ENCODE measurements around the gene CCL23. TPM values are rescaled to one million over a fixed set of nuclear protein-coding genes. Genes with fewer than 3 reads are reported as not detected.

Gene CCL23
- polyA plus RNA-seq, 3 donors: 0.31 to 0.89 TPM; not detected in 1

DNA sequence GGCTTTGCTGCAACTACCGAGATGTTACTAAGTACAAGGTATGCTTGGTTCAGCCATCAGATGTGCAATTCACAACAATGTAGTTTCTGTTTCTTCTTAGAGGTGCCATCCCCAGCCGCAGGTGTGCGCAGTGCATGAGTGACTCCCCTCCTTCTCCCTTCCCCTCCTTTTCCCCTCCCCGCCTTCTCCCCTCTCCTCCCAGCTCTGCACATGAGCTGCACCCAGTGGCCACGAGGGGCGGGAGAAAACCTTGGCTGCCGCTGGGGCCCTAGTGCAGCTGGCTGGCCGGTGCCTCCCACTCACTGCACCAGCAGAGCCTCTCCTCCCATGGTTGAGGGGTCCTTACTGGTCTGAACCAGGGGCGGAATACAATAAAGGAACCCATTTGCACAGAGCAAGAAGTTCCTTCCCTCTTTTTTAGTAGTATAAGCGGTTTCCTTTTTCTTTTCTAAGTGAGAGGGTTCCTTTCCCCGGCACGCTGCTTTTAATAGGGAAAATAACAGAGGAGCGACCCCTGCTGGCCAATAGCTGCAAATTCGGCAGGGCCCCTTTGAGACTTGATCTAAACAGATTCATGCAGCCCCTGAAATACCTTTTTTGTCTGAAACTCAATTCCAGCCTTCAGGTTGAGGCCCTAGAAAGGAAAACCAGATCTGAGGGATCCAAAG lies 8.6 kb downstream of the CCL23 start:
- H3K27ac ChIP-seq (ENCODE audit: low read depth in 1 of 2, low read length in 2 of 2): no peak overlapping the region
- no peak overlapping the region for H2AFZ ChIP-seq (ENCODE audit: insufficient read depth, low read depth, low read length, poor library complexity, severe bottlenecking)
- intact Hi-C loops (cut with micrococcal nuclease): no loop called here
- peaks cover 14 to 45% (median 24%) of the 10 kb centered on the region in 7 donors for H3K9me3 Mint-ChIP-seq
- H3K79me2 ChIP-seq (ENCODE audit: insufficient read depth, low read length): no peaks in the 10 kb centered on the region
- no peaks in the 10 kb centered on the region for H3K4me1 ChIP-seq (ENCODE audit: control insufficient read depth in 1 of 2, insufficient read depth in 2 of 2, low read length in 2 of 2)
- H3K36me3 ChIP-seq (replicated peaks in 1 of 2; ENCODE audit: control insufficient read depth in 1 of 2, insufficient read depth in 2 of 2, low read length in 2 of 2): no peaks in the 10 kb centered on the region
- TF ChIP-seq, protein P1, sequence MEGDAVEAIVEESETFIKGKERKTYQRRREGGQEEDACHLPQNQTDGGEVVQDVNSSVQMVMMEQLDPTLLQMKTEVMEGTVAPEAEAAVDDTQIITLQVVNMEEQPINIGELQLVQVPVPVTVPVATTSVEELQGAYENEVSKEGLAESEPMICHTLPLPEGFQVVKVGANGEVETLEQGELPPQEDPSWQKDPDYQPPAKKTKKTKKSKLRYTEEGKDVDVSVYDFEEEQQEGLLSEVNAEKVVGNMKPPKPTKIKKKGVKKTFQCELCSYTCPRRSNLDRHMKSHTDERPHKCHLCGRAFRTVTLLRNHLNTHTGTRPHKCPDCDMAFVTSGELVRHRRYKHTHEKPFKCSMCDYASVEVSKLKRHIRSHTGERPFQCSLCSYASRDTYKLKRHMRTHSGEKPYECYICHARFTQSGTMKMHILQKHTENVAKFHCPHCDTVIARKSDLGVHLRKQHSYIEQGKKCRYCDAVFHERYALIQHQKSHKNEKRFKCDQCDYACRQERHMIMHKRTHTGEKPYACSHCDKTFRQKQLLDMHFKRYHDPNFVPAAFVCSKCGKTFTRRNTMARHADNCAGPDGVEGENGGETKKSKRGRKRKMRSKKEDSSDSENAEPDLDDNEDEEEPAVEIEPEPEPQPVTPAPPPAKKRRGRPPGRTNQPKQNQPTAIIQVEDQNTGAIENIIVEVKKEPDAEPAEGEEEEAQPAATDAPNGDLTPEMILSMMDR (IDR thresholded peaks at IDR 0.05): peak; percentile 13
- no peak overlapping the region for H3K4me2 ChIP-seq (replicated peaks; ENCODE audit: extremely low read depth, low read length, poor library complexity, severe bottlenecking)
- H3K27me3 Mint-ChIP-seq (ENCODE audit: low read depth in 3 of 3): no peaks in the 10 kb centered on the region
- no peak for DNase-seq
- H3K36me3 Mint-ChIP-seq: peaks cover 8 to 18% of the 10 kb centered on the region in 2 donors
- no peak overlapping the region for H3K4me3 ChIP-seq (replicated peaks in 1 of 3; ENCODE audit: low read depth in 2 of 3, low read length in 3 of 3)
- WGBS (ENCODE audit: insufficient coverage): 92% methylated on average over 8 of the region's 14 CpGs
- no peaks in the 10 kb centered on the region for H4K20me1 ChIP-seq (ENCODE audit: insufficient read depth, low read length)
- no peak overlapping the region for H3K9ac ChIP-seq (ENCODE audit: insufficient read depth, low read length, poor library complexity, severe bottlenecking)
- H3K4me1 Mint-ChIP-seq: peaks cover 9% of the 10 kb centered on the region
- peaks cover 0 to 36% of the 10 kb centered on the region in 2 donors for H3K9me3 ChIP-seq (replicated peaks in 1 of 2; ENCODE audit: control insufficient read depth in 1 of 2, insufficient read depth in 1 of 2, low read length in 2 of 2)
- H3K27me3 ChIP-seq (ENCODE audit: control insufficient read depth in 2 of 2, insufficient read depth in 2 of 2, low read length in 2 of 2): no peaks in the 10 kb centered on the region
- H3K27ac Mint-ChIP-seq: no peak overlapping the region
- H3K4me3 Mint-ChIP-seq: no peak overlapping the region

DNA sequence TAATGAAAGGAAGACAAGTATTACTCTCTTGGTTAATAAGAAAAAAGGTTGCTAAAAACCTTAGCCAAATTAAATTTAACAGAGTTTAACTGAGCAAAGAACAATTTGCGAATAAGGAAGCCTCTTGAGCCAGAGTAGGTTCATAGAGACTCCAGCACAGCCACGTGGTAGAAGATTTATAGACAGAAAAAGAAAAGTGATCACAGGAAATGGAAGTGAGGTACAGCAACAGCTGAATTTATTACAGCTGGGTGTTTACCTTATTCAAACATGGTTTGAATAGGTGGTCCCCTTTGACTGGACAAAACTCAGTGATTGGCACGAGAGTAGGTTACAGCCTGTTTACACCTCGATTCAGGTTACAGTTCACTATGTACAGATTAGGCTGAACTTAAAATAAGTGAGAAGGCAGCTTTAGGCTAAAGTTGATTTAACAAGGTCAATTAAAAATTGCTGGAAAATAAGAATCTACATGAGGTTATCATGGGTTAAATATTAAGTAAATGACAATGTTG lies 13.1 kb downstream of the CCL23 start:
- DNase-seq: no peak
- intact Hi-C loops (cut with micrococcal nuclease): no loop called here
- no peaks in the 10 kb centered on the region for H3K36me3 Mint-ChIP-seq
- Histone ChIP-seq H3K9ac (ENCODE audit: insufficient read depth, low read length, poor library complexity, severe bottlenecking) (no peak overlapping the region), H3K36me3 (replicated peaks in 1 of 2; ENCODE audit: control insufficient read depth in 1 of 2, insufficient read depth in 2 of 2, low read length in 2 of 2) (no peaks in the 10 kb centered on the region), H3K4me1 (ENCODE audit: control insufficient read depth in 1 of 2, insufficient read depth in 2 of 2, low read length in 2 of 2) (no peaks in the 10 kb centered on the region), H4K20me1 (ENCODE audit: insufficient read depth, low read length) (no peaks in the 10 kb centered on the region), H3K27me3 (ENCODE audit: control insufficient read depth in 2 of 2, insufficient read depth in 2 of 2, low read length in 2 of 2) (no peaks in the 10 kb centered on the region), H3K27ac (ENCODE audit: low read depth in 1 of 2, low read length in 2 of 2) (no peak overlapping the region), H3K4me3 (replicated peaks in 1 of 3; ENCODE audit: low read depth in 2 of 3, low read length in 3 of 3) (no peak overlapping the region), H3K79me2 (ENCODE audit: insufficient read depth, low read length) (no peaks in the 10 kb centered on the region), H3K9me3 (replicated peaks in 1 of 2; ENCODE audit: control insufficient read depth in 1 of 2, insufficient read depth in 1 of 2, low read length in 2 of 2) (peaks cover 0 to 19% of the 10 kb centered on the region in 2 donors), H3K4me2 (replicated peaks; ENCODE audit: extremely low read depth, low read length, poor library complexity, severe bottlenecking) (no peak overlapping the region), H2AFZ (ENCODE audit: insufficient read depth, low read depth, low read length, poor library complexity, severe bottlenecking) (no peak overlapping the region)
- H3K4me3 Mint-ChIP-seq: no peak overlapping the region
- peaks cover 4 to 15% (median 10%) of the 10 kb centered on the region in 7 donors for H3K9me3 Mint-ChIP-seq
- TF ChIP-seq, protein P1 (IDR thresholded peaks at IDR 0.05): no peak
- H3K4me1 Mint-ChIP-seq: peaks cover 5% of the 10 kb centered on the region
- 14% methylated on average over 2 of the region's 4 CpGs for WGBS (ENCODE audit: insufficient coverage)
- H3K27ac Mint-ChIP-seq: no peak overlapping the region
- peaks cover 0 to 3% (median 0%) of the 10 kb centered on the region in 3 donors for H3K27me3 Mint-ChIP-seq (ENCODE audit: low read depth in 3 of 3)

Measured in CD14-positive monocyte (primary cell).